ENCODE results near the gene SDC4.

GRCh38 chr20:45338121-45339030 lies 9.8 kb downstream of the SDC4 start:
- no peak for TF ChIP-seq CTCF (IDR thresholded peaks at IDR 0.05)
- no peak for TF ChIP-seq POLR2A (IDR thresholded peaks at IDR 0.05)
